ENCODE measurements around the gene NSFL1C.

DNA sequence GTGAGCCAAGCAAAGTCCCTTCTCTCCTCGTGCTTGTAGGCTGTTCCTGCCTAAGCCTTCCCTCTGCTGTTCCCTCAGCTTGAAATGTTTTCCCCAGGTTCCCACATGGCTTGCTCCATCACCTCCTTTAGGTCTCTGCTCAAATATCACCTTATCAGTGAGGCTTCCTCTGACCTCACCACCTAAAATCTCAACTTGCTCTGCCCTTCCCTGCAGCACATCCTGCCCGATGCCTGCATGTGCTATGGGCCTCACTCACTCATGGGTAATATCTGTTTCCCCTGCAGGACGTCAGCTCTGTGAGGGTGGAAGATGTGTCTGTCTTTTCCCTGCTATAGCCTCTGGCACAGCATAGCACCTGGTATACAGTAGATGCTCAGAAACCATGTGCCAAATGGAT, 43.9 kb downstream of the NSFL1C start:
- TF ChIP-seq, protein P1, sequence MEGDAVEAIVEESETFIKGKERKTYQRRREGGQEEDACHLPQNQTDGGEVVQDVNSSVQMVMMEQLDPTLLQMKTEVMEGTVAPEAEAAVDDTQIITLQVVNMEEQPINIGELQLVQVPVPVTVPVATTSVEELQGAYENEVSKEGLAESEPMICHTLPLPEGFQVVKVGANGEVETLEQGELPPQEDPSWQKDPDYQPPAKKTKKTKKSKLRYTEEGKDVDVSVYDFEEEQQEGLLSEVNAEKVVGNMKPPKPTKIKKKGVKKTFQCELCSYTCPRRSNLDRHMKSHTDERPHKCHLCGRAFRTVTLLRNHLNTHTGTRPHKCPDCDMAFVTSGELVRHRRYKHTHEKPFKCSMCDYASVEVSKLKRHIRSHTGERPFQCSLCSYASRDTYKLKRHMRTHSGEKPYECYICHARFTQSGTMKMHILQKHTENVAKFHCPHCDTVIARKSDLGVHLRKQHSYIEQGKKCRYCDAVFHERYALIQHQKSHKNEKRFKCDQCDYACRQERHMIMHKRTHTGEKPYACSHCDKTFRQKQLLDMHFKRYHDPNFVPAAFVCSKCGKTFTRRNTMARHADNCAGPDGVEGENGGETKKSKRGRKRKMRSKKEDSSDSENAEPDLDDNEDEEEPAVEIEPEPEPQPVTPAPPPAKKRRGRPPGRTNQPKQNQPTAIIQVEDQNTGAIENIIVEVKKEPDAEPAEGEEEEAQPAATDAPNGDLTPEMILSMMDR (IDR thresholded peaks at IDR 0.05): no peak
- no peak for TF ChIP-seq EP300 (IDR thresholded peaks at IDR 0.05)
- no peak for TF ChIP-seq JUN (IDR thresholded peaks at IDR 0.05)
- TF ChIP-seq ZC3H11A (IDR thresholded peaks at IDR 0.05): no peak
- TF ChIP-seq CBX2 (IDR thresholded peaks at IDR 0.05; ENCODE audit: borderline replicate concordance, low read depth): no peak

Measured in A549 (cell line).